HUES48 (cell line): ENCODE results near the gene SCFD2.
A peak's percentile ranks its signal among the peaks of the same experiment; 100 is the strongest.

ENCODE experiments used
- H3K27ac ChIP-seq: one replicate; pipeline ENCODE4 v1.7.0; 2013; ENCODE audit warnings: low read depth, low read length, inconsistent platforms
- H3K27me3 ChIP-seq: 2 replicates; pipeline ENCODE4 v1.6.1; 2013; ENCODE audit warnings: mild to moderate bottlenecking, low read length; ENCODE audit not compliant: control insufficient read depth, insufficient read depth
- H3K36me3 ChIP-seq: 2 replicates; pipeline ENCODE4 v1.6.1; 2013; ENCODE audit warnings: low read length; ENCODE audit not compliant: control insufficient read depth, insufficient read depth
- H3K4me1 ChIP-seq: 2 replicates; pipeline ENCODE4 v1.6.1; 2013; ENCODE audit warnings: mild to moderate bottlenecking, low read length; ENCODE audit not compliant: control insufficient read depth, insufficient read depth
- H3K4me3 ChIP-seq: 2 replicates; pipeline ENCODE4 v1.5.1; 2013; ENCODE audit warnings: mild to moderate bottlenecking, low read depth, low read length
- H3K9ac ChIP-seq: 2 replicates; pipeline ENCODE4 v1.6.1; 2013; ENCODE audit warnings: mild to moderate bottlenecking, low read depth, low read length, moderate library complexity
- H3K9me3 ChIP-seq: 2 replicates; pipeline ENCODE4 v1.6.1; 2013; ENCODE audit warnings: low read length; ENCODE audit not compliant: control insufficient read depth, insufficient read depth

The SCFD2 gene

DNA sequence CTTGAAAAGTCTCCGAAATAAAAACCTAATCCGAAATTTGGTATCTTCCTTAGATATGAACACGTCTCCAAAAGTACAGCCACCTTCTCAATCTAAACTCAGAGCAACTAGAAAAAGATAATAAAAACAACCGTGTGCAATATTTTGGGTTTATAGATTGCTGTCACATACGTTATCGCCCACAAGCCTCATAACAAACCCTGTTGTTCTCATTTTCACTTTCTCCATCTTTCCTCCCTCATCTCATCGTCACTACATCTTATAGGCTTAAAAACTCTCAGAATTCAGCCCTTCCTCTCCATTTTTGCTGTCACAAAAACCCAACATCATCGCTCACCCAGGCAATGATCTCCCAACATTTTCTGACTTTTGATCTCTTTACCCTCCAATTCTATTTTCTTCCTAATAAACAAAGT, 448 bp upstream of the SCFD2 start:
- Histone ChIP-seq H3K4me3 (peak overlapping the region; percentile 86), H3K9me3 (no peaks in the 10 kb centered on the region), H3K27ac (no peak overlapping the region), H3K9ac (no peak overlapping the region), H3K4me1 (peaks cover 7% of the 10 kb centered on the region; the same call in 1 of the 2 replicates), H3K27me3 (peaks cover 31% of the 10 kb centered on the region), H3K36me3 (no peaks in the 10 kb centered on the region)

DNA sequence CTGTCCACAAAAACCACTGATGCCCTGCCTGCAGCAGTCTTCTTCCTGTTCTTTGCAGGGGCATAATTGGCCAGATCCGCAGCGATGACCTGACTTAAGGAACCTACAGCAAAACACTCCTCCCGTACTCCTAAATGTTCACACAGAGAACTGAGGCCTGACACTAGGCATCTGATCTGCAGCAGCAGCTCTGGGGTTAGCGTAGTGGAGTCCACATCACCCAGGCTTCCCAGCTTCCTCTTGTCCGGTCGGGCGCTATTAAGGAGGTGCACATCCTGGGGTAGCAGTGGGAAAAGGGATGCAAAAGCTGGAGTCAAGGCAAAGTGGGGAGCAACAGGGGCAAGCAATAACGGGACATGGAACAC, 758 bp downstream of the SCFD2 start:
- H3K27ac ChIP-seq, result no peak overlapping the region
- H3K27me3 ChIP-seq, result peaks cover 30% of the 10 kb centered on the region
- H3K9me3 ChIP-seq, result no peaks in the 10 kb centered on the region
- H3K36me3 ChIP-seq, result no peaks in the 10 kb centered on the region
- peak overlapping the region; percentile 86 for H3K4me3 ChIP-seq
- H3K4me1 ChIP-seq, result peaks cover 10% of the 10 kb centered on the region; the same call in 1 of the 2 replicates
- H3K9ac ChIP-seq, result peak overlapping the region; percentile 7; the same call in 1 of the 2 replicates

DNA sequence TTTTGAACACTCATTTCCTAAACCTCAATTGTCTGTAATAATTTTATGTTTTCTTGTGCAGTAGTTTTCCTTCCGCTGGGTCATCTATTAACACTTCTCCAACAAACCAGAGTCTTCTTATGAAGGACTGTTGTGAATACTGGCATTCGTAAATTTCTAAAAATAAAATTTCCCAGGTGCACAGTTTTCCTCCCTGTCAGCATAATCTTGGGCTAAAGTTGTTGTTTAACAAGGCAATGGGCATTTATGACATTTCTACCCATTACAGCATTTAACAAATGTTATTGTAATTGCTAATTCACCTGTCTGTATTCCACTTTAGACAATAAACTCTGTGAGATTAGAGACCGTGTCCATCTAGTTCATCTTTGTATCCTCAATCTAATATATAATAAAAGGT, 1.2 kb downstream of the SCFD2 start:
- Histone ChIP-seq H3K27ac (no peak overlapping the region), H3K4me1 (peaks cover 10% of the 10 kb centered on the region; the same call in 1 of the 2 replicates), H3K4me3 (peak overlapping the region; percentile 86), H3K27me3 (peaks cover 26% of the 10 kb centered on the region), H3K9ac (no peak overlapping the region), H3K36me3 (no peaks in the 10 kb centered on the region), H3K9me3 (no peaks in the 10 kb centered on the region)

DNA sequence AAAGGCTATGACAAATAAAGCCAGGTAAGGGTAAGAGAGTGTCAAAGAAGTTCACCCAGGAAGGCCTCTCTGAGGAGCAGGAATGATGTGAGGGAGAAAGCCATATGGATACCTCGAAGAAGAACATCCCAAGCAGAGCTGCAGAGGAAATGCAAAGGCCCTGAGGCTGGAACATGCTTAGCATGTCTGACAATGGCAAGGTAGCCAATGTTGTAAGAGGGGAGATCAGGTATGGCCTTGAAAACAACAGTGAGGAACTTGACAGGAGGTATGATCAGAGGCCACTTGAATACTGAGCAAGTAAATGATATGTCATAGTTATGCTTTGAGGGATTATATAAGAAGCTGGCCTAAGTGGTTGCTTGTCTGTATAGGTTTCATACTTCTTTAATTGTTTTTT, 3.8 kb downstream of the SCFD2 start:
- Histone ChIP-seq H3K27me3 (peaks cover 5% of the 10 kb centered on the region; the same call in 1 of the 2 replicates), H3K9me3 (no peaks in the 10 kb centered on the region), H3K9ac (no peak overlapping the region), H3K27ac (no peak overlapping the region), H3K4me3 (no peak overlapping the region), H3K4me1 (peaks cover 10% of the 10 kb centered on the region; the same call in 1 of the 2 replicates), H3K36me3 (no peaks in the 10 kb centered on the region)

DNA sequence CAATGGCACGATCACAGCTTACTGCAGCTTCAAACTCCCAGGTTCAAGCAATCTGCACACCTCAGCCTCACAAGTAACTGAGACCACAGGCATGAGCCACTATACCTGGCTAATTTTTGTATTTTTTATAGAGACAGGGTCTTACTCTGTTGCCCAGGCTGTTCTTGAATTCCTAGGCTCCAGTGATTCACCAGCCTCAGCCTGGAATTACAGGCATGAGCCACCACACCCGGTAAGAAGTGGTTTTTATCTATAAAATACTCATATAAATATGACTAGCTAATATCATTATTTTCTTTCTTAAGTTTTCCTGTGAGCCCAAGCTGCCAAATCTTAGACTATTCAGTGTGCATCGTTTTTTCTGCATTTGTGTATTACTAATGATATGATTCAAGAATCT, 4.4 kb downstream of the SCFD2 start:
- H3K9me3 ChIP-seq, result no peaks in the 10 kb centered on the region
- peaks cover 8% of the 10 kb centered on the region; the same call in 1 of the 2 replicates for H3K4me1 ChIP-seq
- H3K4me3 ChIP-seq, result no peak overlapping the region

GRCh38 chr4:53355930-53356521, 9.8 kb downstream of the SCFD2 start:
- H3K9ac ChIP-seq, result no peak overlapping the region
- H3K9me3 ChIP-seq, result peaks cover 11% of the 10 kb centered on the region; the same call in 1 of the 2 replicates
- no peaks in the 10 kb centered on the region for H3K36me3 ChIP-seq
- H3K27ac ChIP-seq, result no peak overlapping the region
- no peak overlapping the region for H3K4me3 ChIP-seq
- 0 out of 2 replicates have a peak, but pooled peaks cover 1% of the 10 kb centered on the region for H3K4me1 ChIP-seq
- H3K27me3 ChIP-seq, result no peaks in the 10 kb centered on the region

More for the DNA sequence above, 4.4 kb downstream of the SCFD2 start:
- Histone ChIP-seq H3K36me3 (no peaks in the 10 kb centered on the region), H3K27ac (no peak overlapping the region), H3K27me3 (no peaks in the 10 kb centered on the region), H3K9ac (no peak overlapping the region)

DNA sequence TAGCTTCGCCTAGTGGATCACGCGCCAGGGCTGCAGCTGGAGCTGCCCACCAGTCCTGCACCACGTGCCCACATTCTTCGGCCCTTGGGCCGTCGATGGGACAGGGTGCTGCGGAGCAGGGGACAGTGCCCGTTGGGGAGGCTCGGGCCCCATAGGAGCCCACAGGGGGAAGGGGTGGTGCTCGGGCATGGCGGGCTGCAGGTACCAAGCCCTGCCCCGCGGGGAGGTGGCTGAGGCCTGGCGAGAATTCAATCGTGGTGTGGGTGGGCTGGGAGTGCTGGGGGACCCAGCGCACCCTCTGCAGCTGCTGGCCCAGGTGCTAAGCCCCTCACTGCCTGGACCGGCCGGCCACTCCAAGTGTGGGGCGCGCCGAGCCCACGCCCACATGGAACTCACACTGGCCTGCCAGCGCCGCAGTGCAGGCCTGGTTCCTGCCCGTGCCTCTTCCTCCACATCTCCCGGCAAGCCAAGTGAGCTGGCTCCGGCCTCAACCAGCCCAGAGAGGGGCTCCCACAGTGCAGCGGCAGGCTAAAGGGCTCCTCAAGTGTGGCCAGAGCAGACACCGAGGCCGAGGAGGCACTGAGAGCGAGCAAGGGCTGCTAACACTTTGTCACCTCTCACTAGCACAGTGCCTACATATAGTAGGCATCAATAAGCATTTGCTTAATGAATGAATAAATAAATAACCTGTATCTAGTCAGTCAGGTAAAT, 11.7 kb downstream of the SCFD2 start:
- no peak overlapping the region for H3K9ac ChIP-seq
- H3K27ac ChIP-seq, result no peak overlapping the region
- H3K4me3 ChIP-seq, result no peak overlapping the region
- no peaks in the 10 kb centered on the region for H3K4me1 ChIP-seq
- H3K27me3 ChIP-seq, result no peaks in the 10 kb centered on the region
- peaks cover 11% of the 10 kb centered on the region; the same call in 1 of the 2 replicates for H3K9me3 ChIP-seq
- no peaks in the 10 kb centered on the region for H3K36me3 ChIP-seq

DNA sequence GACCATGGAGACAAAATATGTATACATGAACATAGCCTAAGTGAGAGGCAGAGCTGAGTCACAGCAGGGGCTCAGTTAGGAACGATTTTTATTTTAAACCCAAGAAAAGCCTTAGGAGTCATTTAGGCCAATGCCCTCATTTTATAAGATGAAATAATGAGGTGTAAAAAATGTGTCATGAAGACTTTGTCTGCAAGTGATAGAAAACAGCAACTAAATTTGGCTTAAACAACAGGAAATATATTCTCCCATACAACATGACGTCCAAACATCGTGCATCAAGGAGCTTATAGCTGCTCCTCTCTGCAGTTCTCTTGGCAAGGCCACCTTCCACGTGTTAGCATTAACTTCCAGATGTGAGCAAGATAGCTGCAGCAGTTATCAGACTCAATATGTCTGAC, 16.8 kb downstream of the SCFD2 start:
- no peak overlapping the region for H3K4me3 ChIP-seq
- H3K27ac ChIP-seq, result no peak overlapping the region
- no peak overlapping the region for H3K9ac ChIP-seq
- no peaks in the 10 kb centered on the region for H3K27me3 ChIP-seq
- no peaks in the 10 kb centered on the region for H3K9me3 ChIP-seq
- no peaks in the 10 kb centered on the region for H3K4me1 ChIP-seq
- H3K36me3 ChIP-seq, result no peaks in the 10 kb centered on the region

GRCh38 chr4:53348046-53348445, 17.8 kb downstream of the SCFD2 start:
- Histone ChIP-seq H3K27ac (no peak overlapping the region), H3K27me3 (no peaks in the 10 kb centered on the region), H3K9ac (no peak overlapping the region), H3K9me3 (no peaks in the 10 kb centered on the region), H3K4me1 (no peaks in the 10 kb centered on the region), H3K4me3 (no peak overlapping the region), H3K36me3 (no peaks in the 10 kb centered on the region)

- H3K4me3 ChIP-seq, result no peak overlapping the region
- H3K9me3 ChIP-seq, result no peaks in the 10 kb centered on the region
- H3K27me3 ChIP-seq, result no peaks in the 10 kb centered on the region
- no peak overlapping the region for H3K27ac ChIP-seq
- no peaks in the 10 kb centered on the region for H3K4me1 ChIP-seq
- no peaks in the 10 kb centered on the region for H3K36me3 ChIP-seq
- no peak overlapping the region for H3K9ac ChIP-seq
These were observed 18.7 kb downstream of the SCFD2 start for GRCh38 chr4:53346920-53347852.
